ENCODE measurements around the gene EDARADD.

DNA sequence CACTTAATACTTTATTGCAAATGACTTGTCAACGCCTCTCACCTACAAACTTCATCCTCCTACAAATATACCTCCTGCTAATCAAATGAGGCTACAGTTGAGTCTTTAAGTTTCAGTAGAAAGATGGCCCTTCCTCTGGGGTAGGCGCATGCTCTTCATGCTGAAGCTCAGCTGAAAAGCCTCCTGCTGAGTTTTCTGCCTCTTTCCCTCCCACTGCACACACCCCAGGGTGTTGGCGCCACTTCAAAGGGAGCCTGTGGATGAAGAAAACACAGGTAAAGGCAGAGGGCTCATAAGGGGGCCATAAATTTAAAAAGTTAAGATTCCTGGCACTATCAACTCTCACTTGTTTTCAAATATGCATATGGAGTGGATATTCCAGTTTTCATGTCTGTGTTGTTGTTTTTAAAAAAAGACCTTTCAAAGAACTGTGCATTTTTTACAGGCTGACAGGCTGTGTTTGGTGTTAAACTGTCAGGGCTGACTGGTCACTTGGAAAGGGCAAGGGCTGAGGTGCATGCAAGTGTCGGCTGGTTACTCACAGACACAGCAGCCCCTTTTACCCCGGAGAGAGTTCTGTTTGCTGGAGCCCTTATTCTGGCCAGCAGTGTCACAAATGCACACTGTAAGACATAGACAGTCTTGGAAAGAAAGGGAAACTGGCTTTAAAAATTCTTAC, 86.8 kb downstream of the EDARADD start:
- TF ChIP-seq ASH2L (IDR thresholded peaks at IDR 0.05; ENCODE audit: low read length) (no peak), CHD2 (IDR thresholded peaks at IDR 0.05; ENCODE audit: low read length) (no peak), POU5F1 (IDR thresholded peaks at IDR 0.05; ENCODE audit: low read depth, low read length) (no peak), EGR1 (IDR thresholded peaks at IDR 0.05; ENCODE audit: borderline replicate concordance, low read depth, low read length) (no peak), POLR2A (IDR thresholded peaks at IDR 0.05; ENCODE audit: control extremely low read depth in 1 of 2, low read depth in 2 of 2, low read length in 2 of 2) (no peak), JUND (IDR thresholded peaks at IDR 0.05; ENCODE audit: low read length) (no peak)
- TF ChIP-seq, protein P1, sequence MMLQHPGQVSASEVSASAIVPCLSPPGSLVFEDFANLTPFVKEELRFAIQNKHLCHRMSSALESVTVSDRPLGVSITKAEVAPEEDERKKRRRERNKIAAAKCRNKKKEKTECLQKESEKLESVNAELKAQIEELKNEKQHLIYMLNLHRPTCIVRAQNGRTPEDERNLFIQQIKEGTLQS (IDR thresholded peaks at IDR 0.05; ENCODE audit: insufficient read depth, low read depth, low read length) = no peak
- TF ChIP-seq, protein P2, sequence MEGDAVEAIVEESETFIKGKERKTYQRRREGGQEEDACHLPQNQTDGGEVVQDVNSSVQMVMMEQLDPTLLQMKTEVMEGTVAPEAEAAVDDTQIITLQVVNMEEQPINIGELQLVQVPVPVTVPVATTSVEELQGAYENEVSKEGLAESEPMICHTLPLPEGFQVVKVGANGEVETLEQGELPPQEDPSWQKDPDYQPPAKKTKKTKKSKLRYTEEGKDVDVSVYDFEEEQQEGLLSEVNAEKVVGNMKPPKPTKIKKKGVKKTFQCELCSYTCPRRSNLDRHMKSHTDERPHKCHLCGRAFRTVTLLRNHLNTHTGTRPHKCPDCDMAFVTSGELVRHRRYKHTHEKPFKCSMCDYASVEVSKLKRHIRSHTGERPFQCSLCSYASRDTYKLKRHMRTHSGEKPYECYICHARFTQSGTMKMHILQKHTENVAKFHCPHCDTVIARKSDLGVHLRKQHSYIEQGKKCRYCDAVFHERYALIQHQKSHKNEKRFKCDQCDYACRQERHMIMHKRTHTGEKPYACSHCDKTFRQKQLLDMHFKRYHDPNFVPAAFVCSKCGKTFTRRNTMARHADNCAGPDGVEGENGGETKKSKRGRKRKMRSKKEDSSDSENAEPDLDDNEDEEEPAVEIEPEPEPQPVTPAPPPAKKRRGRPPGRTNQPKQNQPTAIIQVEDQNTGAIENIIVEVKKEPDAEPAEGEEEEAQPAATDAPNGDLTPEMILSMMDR (IDR thresholded peaks at IDR 0.05; ENCODE audit: control extremely low read depth in 1 of 3, insufficient read depth in 1 of 3, low read depth in 1 of 3, low read length in 3 of 3) = no peak
- TF ChIP-seq, protein P3, sequence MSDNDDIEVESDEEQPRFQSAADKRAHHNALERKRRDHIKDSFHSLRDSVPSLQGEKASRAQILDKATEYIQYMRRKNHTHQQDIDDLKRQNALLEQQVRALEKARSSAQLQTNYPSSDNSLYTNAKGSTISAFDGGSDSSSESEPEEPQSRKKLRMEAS (IDR thresholded peaks at IDR 0.05) = no peak
